GM19035 (cell line): ENCODE data around the gene SIGLEC8.
"Not testable (repeated sequence)": the region's sequence is repeated elsewhere in the genome, so short reads cannot be mapped to it uniquely, and the experiment has no call there.

Experiments
- ATAC-seq: cut with Tn5 transposase; IDR thresholded peaks from one replicate; pipeline ENCODE4 v1.9.1; 2021; ENCODE audit not compliant: unreplicated experiment

SIGLEC8 gene

GRCh38 chr19:51448011-51448410 lies 10.2 kb downstream of the SIGLEC8 start:
- no peak for ATAC-seq

DNA sequence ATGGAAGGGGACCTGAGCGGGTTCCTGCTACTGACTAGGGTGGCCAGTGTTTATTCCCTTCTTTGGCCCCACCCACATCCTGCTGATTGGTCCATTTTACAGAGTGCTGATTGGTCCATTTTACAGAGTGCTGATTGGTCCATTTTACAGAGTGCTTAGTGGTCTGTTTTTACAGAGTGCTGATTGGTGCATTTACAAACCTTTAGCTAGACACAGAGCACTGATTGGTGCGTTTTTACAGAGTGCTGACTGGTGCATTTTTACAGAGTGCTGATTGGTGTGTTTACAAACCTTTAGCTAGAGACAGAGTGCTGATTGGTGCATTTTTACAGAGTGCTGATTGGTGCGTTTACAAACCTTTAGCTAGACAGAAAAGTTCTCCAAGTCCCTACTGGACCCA lies 10.7 kb downstream of the SIGLEC8 start:
- not testable (repeated sequence) for ATAC-seq

DNA sequence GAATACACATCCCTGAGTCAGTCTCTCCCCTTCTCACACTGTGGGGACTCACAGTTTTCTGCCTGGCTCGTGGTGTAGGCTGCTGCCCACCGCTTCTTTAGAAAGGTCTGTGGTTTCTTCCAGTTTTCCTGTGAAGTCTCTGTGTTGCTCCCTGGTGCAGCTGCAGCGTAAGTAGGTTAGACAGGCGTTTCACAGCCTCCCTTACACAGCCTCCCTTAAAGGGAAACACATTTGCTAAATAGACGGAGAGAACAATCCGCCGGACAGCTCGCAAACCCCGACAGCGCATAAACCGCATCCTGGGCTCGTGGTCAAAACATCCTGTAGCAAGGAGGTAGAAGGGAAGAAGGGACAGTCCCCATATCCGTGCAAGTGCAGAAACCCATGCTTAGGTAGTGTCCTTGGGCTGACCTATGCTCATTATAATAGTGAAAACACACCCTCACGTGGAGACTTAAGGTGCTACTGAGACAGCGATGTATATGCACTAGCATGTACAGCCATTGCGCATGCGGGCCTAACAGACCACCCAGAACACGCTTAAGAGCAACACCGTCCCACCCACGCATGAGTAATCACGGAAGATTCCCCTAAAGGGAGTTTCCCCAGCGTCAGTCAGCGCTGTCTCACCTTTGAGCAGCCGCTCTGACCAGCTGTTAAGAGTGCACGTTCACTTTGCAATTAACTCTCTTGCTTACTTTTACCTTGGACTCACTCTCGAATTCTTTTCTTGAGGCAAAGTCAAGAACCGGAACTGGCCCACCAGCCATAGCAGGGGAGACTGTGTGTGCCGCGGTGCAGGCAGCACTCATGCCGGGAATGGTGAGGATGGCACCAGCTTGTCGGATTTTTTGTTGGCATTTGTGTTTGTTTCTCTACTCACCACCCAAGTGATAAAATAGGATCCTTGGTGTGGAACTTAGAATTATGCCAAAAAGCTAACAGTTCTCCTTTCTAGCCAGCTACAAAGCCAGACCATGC lies 16.6 kb downstream of the SIGLEC8 start:
- ATAC-seq = peak; percentile 94

GRCh38 chr19:51440846-51441409 lies 17.3 kb downstream of the SIGLEC8 start:
- no peak for ATAC-seq

GRCh38 chr19:51440052-51440451 lies 18.2 kb downstream of the SIGLEC8 start:
- no peak for ATAC-seq

GRCh38 chr19:51439021-51439465 lies 19.2 kb downstream of the SIGLEC8 start:
- no peak for ATAC-seq

DNA sequence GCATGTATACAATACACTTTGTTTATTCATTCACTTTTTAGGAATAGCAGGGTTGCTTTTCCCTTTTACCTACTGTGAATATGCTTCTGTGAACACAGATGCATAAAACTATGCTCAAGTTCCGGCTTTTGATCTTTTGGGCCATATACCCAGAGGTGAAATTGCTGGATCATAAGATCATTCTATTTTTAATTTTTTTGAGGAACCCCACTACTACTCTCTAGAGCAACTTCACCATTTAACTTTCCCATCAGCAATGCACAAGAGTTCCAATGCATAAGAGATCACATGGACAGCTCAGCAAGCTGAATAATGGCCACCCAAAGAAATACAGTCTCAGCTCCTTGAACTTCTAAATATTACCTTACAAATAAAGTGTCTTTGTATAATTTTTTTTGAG lies 23.8 kb downstream of the SIGLEC8 start:
- ATAC-seq = no peak

GRCh38 chr19:51433043-51433442 lies 25.2 kb downstream of the SIGLEC8 start:
- no peak for ATAC-seq

- ATAC-seq = no peak
Observed at GRCh38 chr19:51431124-51431523, 27.1 kb downstream of the SIGLEC8 start.

GRCh38 chr19:51430221-51430620 lies 28.0 kb downstream of the SIGLEC8 start:
- ATAC-seq = no peak

DNA sequence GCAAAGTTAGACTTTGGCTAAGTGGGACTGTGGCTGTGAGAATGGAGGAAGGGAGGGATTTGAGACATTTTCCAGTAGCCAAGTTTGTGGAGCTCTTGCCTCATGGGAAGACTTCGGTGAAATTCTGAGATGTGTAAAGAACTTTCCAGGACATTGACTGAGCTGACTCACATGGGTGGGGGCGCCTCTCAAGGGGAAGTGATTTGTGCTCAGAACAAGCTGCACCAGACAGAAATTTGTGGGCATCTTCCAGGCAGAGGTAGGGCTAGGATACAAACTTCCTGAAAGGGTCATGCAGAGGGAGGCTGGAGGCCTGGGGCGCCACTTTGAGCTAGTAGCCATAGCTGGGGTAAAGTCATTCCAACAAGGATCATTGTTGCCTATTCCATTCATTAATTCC lies 31.1 kb downstream of the SIGLEC8 start:
- no peak for ATAC-seq

- ATAC-seq = peak; percentile 46
Observed at GRCh38 chr19:51422053-51422448, 36.2 kb downstream of the SIGLEC8 start.

- ATAC-seq = no peak
Observed at GRCh38 chr19:51421229-51422052, 36.8 kb downstream of the SIGLEC8 start.

- ATAC-seq = not testable (repeated sequence)
Observed at GRCh38 chr19:51420511-51420910, 37.7 kb downstream of the SIGLEC8 start.

- no peak for ATAC-seq
Observed at GRCh38 chr19:51418707-51419106, 39.5 kb downstream of the SIGLEC8 start.

GRCh38 chr19:51417810-51418157 lies 40.5 kb downstream of the SIGLEC8 start:
- ATAC-seq = no peak

GRCh38 chr19:51417107-51417809 lies 41.0 kb downstream of the SIGLEC8 start, which contains the start of gene SIGLEC10:
Gene SIGLEC10, minus strand, starts transcription at chr19:51417642. Its CDS starts 61 bp downstream, at chr19:51417581.
- ATAC-seq = peak; percentile 67

DNA sequence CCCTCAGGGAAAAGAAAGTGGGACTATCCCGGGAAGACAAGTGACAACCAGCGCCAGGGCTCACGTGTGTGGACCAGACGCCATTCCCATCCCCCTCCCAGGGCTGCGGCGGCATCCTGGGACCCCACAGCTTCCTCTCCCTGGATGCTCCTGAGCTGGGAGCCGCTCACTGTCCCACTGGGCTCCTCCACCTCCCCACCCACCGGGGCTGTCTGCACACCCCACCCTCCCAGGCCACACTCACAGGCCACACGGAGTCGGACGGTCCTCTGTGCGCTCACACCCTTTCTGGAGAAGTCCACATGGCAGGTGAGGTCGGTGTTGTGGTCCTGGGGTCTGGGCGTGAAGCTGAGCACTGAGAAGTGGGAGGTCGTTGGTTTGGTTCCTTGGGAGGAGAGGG lies 41.8 kb downstream of the SIGLEC8 start:
- ATAC-seq = not testable (repeated sequence)

DNA sequence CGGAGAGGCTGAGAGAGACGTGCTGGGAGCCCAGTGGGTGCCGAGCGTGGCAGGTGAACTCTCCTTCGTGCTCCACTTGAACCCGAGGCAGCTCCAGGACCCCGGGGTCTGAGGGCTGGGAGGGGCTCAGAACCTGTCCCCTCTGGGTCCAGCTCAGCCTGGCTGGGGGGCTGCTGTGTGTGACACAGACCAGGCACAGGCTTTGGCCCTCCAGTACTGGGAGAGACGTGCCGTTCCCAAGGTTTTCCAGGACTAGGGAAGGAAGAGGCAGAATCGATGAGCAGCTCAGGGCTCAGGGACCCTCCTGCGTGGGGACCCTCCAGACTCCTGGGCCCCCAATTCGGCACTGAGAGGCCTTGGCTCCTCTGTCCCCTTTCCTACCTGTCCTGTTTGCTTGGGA lies 43.1 kb downstream of the SIGLEC8 start:
- ATAC-seq = no peak

DNA sequence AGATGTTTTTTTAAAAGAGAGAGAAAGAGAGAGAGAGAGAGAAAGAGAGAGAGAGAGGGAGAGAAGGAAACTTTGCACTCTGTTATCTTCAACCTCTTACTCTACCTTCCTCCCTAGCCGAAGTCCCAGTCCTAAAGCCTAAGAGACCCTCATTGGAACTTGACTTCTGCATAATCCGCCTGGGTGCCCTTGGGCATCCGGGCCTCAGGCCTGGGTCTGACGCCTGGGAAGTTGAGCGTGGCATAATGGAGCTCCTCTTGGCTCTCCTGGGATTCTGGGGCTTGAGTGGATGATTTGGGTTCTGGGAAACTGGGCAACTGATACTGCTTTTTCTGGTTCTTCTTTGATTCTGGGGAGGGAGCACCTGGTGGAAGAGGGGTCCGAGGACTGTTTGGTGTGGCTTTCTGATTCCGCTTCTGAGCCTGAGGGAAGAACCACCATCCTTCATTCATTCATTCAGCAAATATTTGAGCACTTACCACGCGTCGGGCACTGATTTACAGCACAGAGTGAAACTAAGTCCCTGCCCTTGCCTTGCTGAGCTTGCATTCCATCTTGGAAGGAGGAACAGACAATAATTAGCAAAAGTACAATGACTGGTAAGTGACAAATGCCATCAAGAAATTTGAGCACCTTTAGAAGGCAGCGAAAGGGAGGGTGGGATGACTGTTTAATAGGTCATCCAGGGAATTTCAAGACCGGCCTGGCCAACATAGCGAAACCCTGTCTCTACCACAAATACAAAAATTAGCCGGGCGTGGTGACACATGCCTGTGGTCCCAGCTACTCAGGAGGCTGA lies 47.1 kb downstream of the SIGLEC8 start:
- ATAC-seq = no peak
